PC-9 (cell line): ENCODE measurements around the gene IL1A. TPM values are rescaled to one million over a fixed set of nuclear protein-coding genes. Genes with fewer than 3 reads are reported as not detected.

ENCODE experiments used
- BruUV-seq: library from RNA; stranded (reverse); fragments of 400-500 nt; replicated peaks from 2 replicates; lab custom pipeline; 2021; lab: Mats Ljungman, UMichigan
- CTCF ChIA-PET: fragments of 300-600 bp; sonication (Branson Sonifier 250); formaldehyde crosslinking; loops from one replicate; lab custom pipeline; 2022; ENCODE audit warnings: antibody characterized with exemption; lab: Charles Lee
- POLR2A ChIA-PET: fragments of 300-600 bp; sonication (Branson Sonifier 250); formaldehyde crosslinking; loops from one replicate; lab custom pipeline; 2022; ENCODE audit warnings: antibody characterized with exemption; ENCODE audit not compliant: unreplicated experiment; lab: Charles Lee
- DNase-seq, 2 experiments: peaks; one replicate each; pipeline versions ENCODE4 v3.0.0 to v3.0.0-alpha.2; 2015 to 2022; ENCODE audit warnings: mixed read lengths in 1 of 2
- H2AFZ ChIP-seq: fragments of 200-600 bp; sonication (generic); 2 replicates; pipeline ENCODE4 v1.8.1; 2017; ENCODE audit warnings: antibody characterized with exemption
- H3F3A ChIP-seq: fragments of 200-600 bp; sonication (generic); 2 replicates; pipeline ENCODE4 v1.8.1; 2017; ENCODE audit warnings: antibody characterized with exemption, mild to moderate bottlenecking, low read depth; ENCODE audit not compliant: insufficient read depth
- H3K27ac ChIP-seq: fragments of 200-600 bp; sonication (generic); 2 replicates; pipeline ENCODE4 v1.6.1; 2016; ENCODE audit warnings: mixed run types
- H3K27me3 ChIP-seq: fragments of 200-600 bp; sonication (generic); 2 replicates; pipeline ENCODE4 v1.6.1; 2016; ENCODE audit warnings: low read depth, mixed run types; ENCODE audit not compliant: insufficient read depth
- H3K36me3 ChIP-seq: fragments of 200-600 bp; sonication (generic); 2 replicates; pipeline ENCODE4 v1.6.1; 2016; ENCODE audit warnings: low read depth, mixed run types
- H3K4me1 ChIP-seq: fragments of 200-600 bp; sonication (generic); replicated peaks from 2 replicates; pipeline ENCODE4 v1.6.1; 2016; ENCODE audit warnings: mixed run types; ENCODE audit not compliant: insufficient read depth
- H3K4me2 ChIP-seq: fragments of 200-600 bp; sonication (generic); 2 replicates; pipeline ENCODE4 v1.6.1; 2017; ENCODE audit warnings: mixed run types
- H3K4me3 ChIP-seq: fragments of 200-600 bp; sonication (generic); 2 replicates; pipeline ENCODE4 v1.6.1; 2016; ENCODE audit warnings: mixed run types
- H3K79me2 ChIP-seq: fragments of 200-600 bp; sonication (generic); 2 replicates; pipeline ENCODE4 v1.6.1; 2017; ENCODE audit warnings: low read depth, mixed run types
- H3K9me2 ChIP-seq: fragments of 200-600 bp; sonication (generic); 2 replicates; pipeline ENCODE4 v1.8.1; 2017; ENCODE audit warnings: mild to moderate bottlenecking; ENCODE audit not compliant: insufficient read depth
- H3K9me3 ChIP-seq: fragments of 200-600 bp; sonication (generic); 2 replicates; pipeline ENCODE4 v1.8.1; 2016; ENCODE audit warnings: low read depth; ENCODE audit not compliant: insufficient read depth
- H4K20me1 ChIP-seq: fragments of 200-600 bp; sonication (generic); 2 replicates; pipeline ENCODE4 v1.8.1; 2017; ENCODE audit not compliant: insufficient read depth
- CTCF ChIP-seq: fragments of 200-600 bp; sonication (generic); conservative IDR thresholded peaks from 2 replicates; pipeline ENCODE4 v1.6.1; 2017; ENCODE audit warnings: mixed run types, antibody characterized with exemption, mild to moderate bottlenecking, moderate library complexity
- EZH2 ChIP-seq: fragments of 200-600 bp; sonication (generic); IDR thresholded peaks from 2 replicates; pipeline ENCODE4 v1.8.0; 2017; ENCODE audit warnings: antibody characterized with exemption, low read depth
- intact Hi-C: fragments of 100-400 bp; cut with micrococcal nuclease; formaldehyde crosslinking; loops from one replicate; pipeline ENCODE4 v1.10.0; 2022; ENCODE audit not compliant: unreplicated experiment
- total RNA-seq: library from RNA; stranded (reverse); gene quantifications from 2 replicates; pipeline ENCODE4 v1.2.3, GENCODE V29; 2021

The IL1A gene
- total RNA-seq, 1 experiment from 2014 or later = 0.55 TPM

- POLR2A ChIA-PET = no interaction called here
- no peaks in the 10 kb centered on the region for H4K20me1 ChIP-seq
- H3K9me2 ChIP-seq = no peaks in the 10 kb centered on the region
- H3K36me3 ChIP-seq = no peaks in the 10 kb centered on the region
- H3K27me3 ChIP-seq = no peaks in the 10 kb centered on the region
- H2AFZ ChIP-seq = no peak overlapping the region
- no TSS peak for BruUV-seq
- intact Hi-C loops = no loop called here
- TF ChIP-seq EZH2 = no peak
- TF ChIP-seq CTCF = no peak
- no peak overlapping the region for H3K4me2 ChIP-seq
- CTCF ChIA-PET = no interaction called here
- peaks cover 6% of the 10 kb centered on the region; the same call in 1 of the 2 replicates for H3K4me1 ChIP-seq
- no peak overlapping the region for H3K27ac ChIP-seq
- H3K9me3 ChIP-seq = no peaks in the 10 kb centered on the region
- H3K79me2 ChIP-seq = no peaks in the 10 kb centered on the region
- H3K4me3 ChIP-seq = no peak overlapping the region
- H3F3A ChIP-seq = no peaks in the 10 kb centered on the region
- no peak for DNase-seq
Measured at GRCh38 chr2:112827009-112827408, 42.7 kb upstream of the IL1A start.

GRCh38 chr2:112825706-112826105, 41.4 kb upstream of the IL1A start:
- Histone ChIP-seq H3K27me3 (no peaks in the 10 kb centered on the region), H3K36me3 (no peaks in the 10 kb centered on the region), H3K9me2 (no peaks in the 10 kb centered on the region), H3K9me3 (no peaks in the 10 kb centered on the region), H4K20me1 (no peaks in the 10 kb centered on the region), H3K4me2 (no peak overlapping the region), H3F3A (no peaks in the 10 kb centered on the region), H2AFZ (no peak overlapping the region), H3K4me1 (peaks cover 6% of the 10 kb centered on the region; the same call in 1 of the 2 replicates), H3K4me3 (no peak overlapping the region), H3K27ac (no peak overlapping the region), H3K79me2 (no peaks in the 10 kb centered on the region)
- DNase-seq = no peak
- ChIA-PET CTCF (no interaction called here), POLR2A (interaction anchor here (0.7 kb wide), 1 partner anchor 142 kb away, joined by 3 read pairs; no protein-coding TSS in a partner anchor)
- intact Hi-C loops = no loop called here
- no peak for TF ChIP-seq CTCF
- no peak for TF ChIP-seq EZH2
- no TSS peak for BruUV-seq

GRCh38 chr2:112824694-112825085, 40.4 kb upstream of the IL1A start:
- Histone ChIP-seq H3K27me3 (no peaks in the 10 kb centered on the region), H3F3A (no peaks in the 10 kb centered on the region; the same call in 1 of the 2 replicates), H3K9me2 (no peaks in the 10 kb centered on the region), H3K4me2 (0 out of 2 replicates have a peak overlapping the region, but pooled peaks have one; percentile 3), H4K20me1 (no peaks in the 10 kb centered on the region), H2AFZ (no peak overlapping the region), H3K4me1 (peaks cover 6% of the 10 kb centered on the region; the same call in 1 of the 2 replicates), H3K4me3 (no peak overlapping the region), H3K27ac (no peak overlapping the region), H3K36me3 (no peaks in the 10 kb centered on the region), H3K9me3 (no peaks in the 10 kb centered on the region), H3K79me2 (no peaks in the 10 kb centered on the region)
- intact Hi-C loops = no loop called here
- TF ChIP-seq EZH2 (no peak), CTCF (no peak)
- POLR2A ChIA-PET = no interaction called here
- BruUV-seq = no TSS peak
- no peak for DNase-seq
- CTCF ChIA-PET = no interaction called here
